Thymus (tissue), 11 donors: ENCODE results near the gene CMAS. TPM values are rescaled to one million over a fixed set of nuclear protein-coding genes. Genes with fewer than 3 reads are reported as not detected.
"Not testable (repeated sequence)": the region's sequence is repeated elsewhere in the genome, so short reads cannot be mapped to it uniquely, and the experiment has no call there.

ENCODE experiments used
- DNase-seq, 9 donors: peaks; one replicate each; pipeline ENCODE4 v3.0.0-alpha.2; 2013; ENCODE audit warnings: low spot score in 9 of 9, low read depth in 6 of 9, missing footprints in 1 of 9
- H3K27ac ChIP-seq, 2 donors: one replicate each; pipeline ENCODE4 v1.5.1; 2013; ENCODE audit warnings: control low read depth in 1 of 2, low read depth in 1 of 2, low read length in 1 of 2, mild to moderate bottlenecking in 1 of 2, moderate library complexity in 1 of 2
- H3K27me3 ChIP-seq, 2 donors: one replicate each; pipeline ENCODE4 v1.5.1; 2013; ENCODE audit warnings: low read length in 1 of 2; ENCODE audit not compliant: control insufficient read depth in 2 of 2, insufficient read depth in 1 of 2
- H3K36me3 ChIP-seq, 2 donors: one replicate each; pipeline ENCODE4 v1.5.1; 2013; ENCODE audit warnings: low read length in 1 of 2, mild to moderate bottlenecking in 1 of 2, moderate library complexity in 1 of 2; ENCODE audit not compliant: control insufficient read depth in 2 of 2, insufficient read depth in 2 of 2
- H3K4me1 ChIP-seq, 2 donors: one replicate each; pipeline ENCODE4 v1.5.1; 2013; ENCODE audit warnings: low read length in 2 of 2; ENCODE audit not compliant: control insufficient read depth in 2 of 2, insufficient read depth in 2 of 2
- H3K4me3 ChIP-seq, 2 donors: one replicate each; pipeline ENCODE4 v1.5.1; 2013; ENCODE audit warnings: low read length in 2 of 2, control low read depth in 1 of 2, mild to moderate bottlenecking in 1 of 2
- H3K9me3 ChIP-seq, 2 donors: one replicate each; pipeline ENCODE4 v1.5.1; 2013; ENCODE audit warnings: low read length in 1 of 2, mild to moderate bottlenecking in 1 of 2; ENCODE audit not compliant: control insufficient read depth in 2 of 2, insufficient read depth in 1 of 2
- WGBS: extraction: QIAGEN DNeasy Blood & Tissue Kit; methylation state at CpG from one replicate; pipeline ENCODE4 v1.1.7; 2013; 5-methylcytosine and 5-hydroxymethylcytosine counted together
- polyA plus RNA-seq: library from polyadenylated mRNA; stranded (reverse); fragments of 200-250 nt; gene quantifications from one replicate; pipeline ENCODE4 v1.2.3, GENCODE V29; 2013
- total RNA-seq: library from RNA; stranded (reverse); fragments of 120-200 nt; gene quantifications from one replicate; pipeline ENCODE4 v1.2.4, GENCODE V29; 2013
- donor health status: healthy.

Gene CMAS
- total and polyA plus RNA-seq, 2 donors, result 24.8 to 44.7 TPM

- Histone ChIP-seq H3K27ac (no peak overlapping the region), H3K4me3 (no peak overlapping the region), H3K36me3 (no peaks in the 10 kb centered on the region), H3K9me3 (no peaks in the 10 kb centered on the region), H3K27me3 (no peaks in the 10 kb centered on the region), H3K4me1 (no peaks in the 10 kb centered on the region)
- no peak for DNase-seq
These were observed 29.0 kb upstream of the CMAS start for GRCh38 chr12:22016982-22017381.

GRCh38 chr12:22018860-22019259 lies 27.2 kb upstream of the CMAS start:
- WGBS, result 85% methylated on average over 6 of the region's 6 CpGs
- Histone ChIP-seq H3K4me3 (no peak overlapping the region), H3K9me3 (peaks cover 0 to 8% of the 10 kb centered on the region in 2 donors), H3K27ac (no peak overlapping the region), H3K27me3 (no peaks in the 10 kb centered on the region), H3K36me3 (no peaks in the 10 kb centered on the region), H3K4me1 (no peaks in the 10 kb centered on the region)
- no peak for DNase-seq

DNA sequence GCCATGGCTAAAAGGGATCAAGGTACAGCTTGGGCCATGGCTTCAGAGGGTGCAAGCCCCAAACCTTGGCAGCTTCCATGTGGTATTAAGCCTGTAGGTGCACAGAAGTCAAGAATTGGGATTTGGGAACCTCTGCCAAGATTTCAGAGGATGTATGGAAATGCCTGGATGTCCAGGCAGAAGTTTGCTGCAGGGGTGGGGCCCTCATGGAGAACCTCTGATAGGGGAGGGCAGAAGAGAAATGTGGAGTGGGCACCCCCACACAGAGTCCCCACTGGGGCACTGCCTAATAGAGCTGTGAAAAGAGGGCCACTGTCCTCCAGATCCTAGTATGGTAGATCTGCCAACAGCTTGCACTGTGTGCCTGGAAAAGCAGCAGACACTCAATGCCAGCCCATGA lies 22.5 kb upstream of the CMAS start:
- not testable (repeated sequence) for H3K27me3 ChIP-seq, H3K36me3 ChIP-seq, H3K9me3 ChIP-seq, H3K4me3 ChIP-seq, H3K4me1 ChIP-seq, DNase-seq, H3K27ac ChIP-seq

GRCh38 chr12:22029491-22029890 lies 16.5 kb upstream of the CMAS start:
- Histone ChIP-seq H3K36me3 (no peaks in the 10 kb centered on the region), H3K27me3 (no peaks in the 10 kb centered on the region), H3K27ac (no peak overlapping the region), H3K4me3 (no peak overlapping the region), H3K9me3 (no peaks in the 10 kb centered on the region), H3K4me1 (no peaks in the 10 kb centered on the region)
- no peak for DNase-seq
- 95% methylated on average over 2 of the region's 2 CpGs for WGBS

DNA sequence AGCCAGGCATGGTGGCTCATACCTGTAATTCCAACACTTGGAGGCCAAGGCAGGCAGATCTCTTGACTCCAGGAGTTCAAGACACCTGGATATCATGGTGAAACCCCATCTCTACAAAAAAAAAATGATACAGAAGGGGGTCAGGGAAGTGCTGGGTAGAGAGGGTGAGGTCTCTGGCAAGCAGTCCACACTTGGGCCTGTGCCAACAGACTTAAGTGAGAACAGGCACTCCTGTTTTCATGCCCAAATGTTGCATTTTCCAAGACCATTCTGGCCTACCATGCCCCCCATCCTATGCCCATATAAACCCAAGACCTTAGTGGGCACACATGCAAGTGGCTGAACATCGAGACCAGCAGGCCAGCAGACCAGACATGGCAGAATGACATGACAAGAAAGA lies 16.0 kb upstream of the CMAS start:
- DNase-seq, result no peak
- H3K27me3 ChIP-seq, result no peaks in the 10 kb centered on the region
- no peaks in the 10 kb centered on the region for H3K36me3 ChIP-seq
- 97% methylated on average over 1 of the region's 1 CpG for WGBS
- H3K27ac ChIP-seq, result no peak overlapping the region
- H3K4me3 ChIP-seq, result no peak overlapping the region
- H3K9me3 ChIP-seq, result no peaks in the 10 kb centered on the region
- no peaks in the 10 kb centered on the region for H3K4me1 ChIP-seq

DNA sequence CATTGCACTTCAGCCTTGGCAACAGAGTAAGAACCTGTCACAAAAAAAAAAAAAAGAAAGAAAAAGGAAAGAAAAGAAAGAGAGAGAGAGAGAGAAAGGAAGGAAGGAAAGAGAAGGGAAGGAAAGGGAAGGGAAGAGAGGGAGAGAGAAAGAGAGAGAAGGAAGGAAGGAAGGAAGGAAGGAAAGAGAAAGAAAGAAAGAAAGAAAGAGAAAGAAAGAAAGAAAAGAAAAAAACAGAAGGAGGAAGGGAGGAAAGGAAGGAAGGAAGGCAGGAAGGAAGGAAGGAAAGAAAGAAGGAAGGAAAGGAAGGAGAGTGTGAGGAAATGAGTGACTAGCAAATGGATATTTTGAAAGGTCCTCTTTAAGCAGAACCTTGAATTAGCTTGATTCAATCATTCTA lies 13.3 kb upstream of the CMAS start:
- no peaks in the 10 kb centered on the region for H3K9me3 ChIP-seq
- no peaks in the 10 kb centered on the region for H3K4me1 ChIP-seq
- no peak for DNase-seq
- H3K36me3 ChIP-seq, result no peaks in the 10 kb centered on the region
- H3K4me3 ChIP-seq, result no peak overlapping the region
- no peaks in the 10 kb centered on the region for H3K27me3 ChIP-seq
- H3K27ac ChIP-seq, result no peak overlapping the region

DNA sequence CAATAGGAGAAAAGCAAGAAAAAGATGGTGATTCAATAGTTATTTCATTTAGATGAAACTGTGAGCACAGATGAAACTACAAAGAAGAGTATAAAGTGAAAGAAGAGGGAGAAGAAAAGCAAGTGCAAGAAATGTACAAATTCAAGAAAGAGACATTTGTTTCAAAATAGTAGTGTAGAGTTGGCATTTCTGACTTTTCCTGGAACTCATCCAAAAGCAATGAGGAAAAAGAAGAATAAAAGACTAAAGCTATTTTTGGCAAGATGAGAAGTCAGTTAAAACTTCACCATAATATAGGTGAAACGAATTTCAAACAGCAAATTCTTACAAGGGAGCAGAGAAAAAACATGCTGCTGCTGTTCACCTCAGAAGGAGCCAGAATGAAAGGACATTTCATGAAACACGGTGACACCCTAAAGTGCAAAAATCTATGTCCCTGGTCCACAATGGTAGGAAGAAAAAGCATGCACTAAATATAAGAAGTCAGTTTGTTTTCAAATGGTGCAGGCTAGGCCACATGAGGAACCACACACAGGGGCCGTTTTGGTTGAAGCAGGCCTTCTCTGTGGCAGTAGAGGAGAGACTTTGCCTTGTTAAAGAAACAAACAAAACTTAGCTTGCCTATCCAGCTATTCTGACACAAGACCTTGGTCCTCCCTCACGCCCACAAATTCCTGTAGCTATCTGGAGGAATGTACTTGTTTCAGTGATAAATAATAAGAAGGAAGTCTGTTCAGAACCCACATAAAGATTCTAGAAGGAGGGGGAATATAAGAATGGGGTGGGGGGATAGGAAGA lies 11.1 kb upstream of the CMAS start:
- DNase-seq, result no peak
- H3K4me1 ChIP-seq, result no peaks in the 10 kb centered on the region
- H3K27ac ChIP-seq, result no peak overlapping the region
- H3K9me3 ChIP-seq, result no peaks in the 10 kb centered on the region
- no peak overlapping the region for H3K4me3 ChIP-seq
- WGBS, result 44% methylated on average over 4 of the region's 4 CpGs
- no peaks in the 10 kb centered on the region for H3K27me3 ChIP-seq
- H3K36me3 ChIP-seq, result no peaks in the 10 kb centered on the region

DNA sequence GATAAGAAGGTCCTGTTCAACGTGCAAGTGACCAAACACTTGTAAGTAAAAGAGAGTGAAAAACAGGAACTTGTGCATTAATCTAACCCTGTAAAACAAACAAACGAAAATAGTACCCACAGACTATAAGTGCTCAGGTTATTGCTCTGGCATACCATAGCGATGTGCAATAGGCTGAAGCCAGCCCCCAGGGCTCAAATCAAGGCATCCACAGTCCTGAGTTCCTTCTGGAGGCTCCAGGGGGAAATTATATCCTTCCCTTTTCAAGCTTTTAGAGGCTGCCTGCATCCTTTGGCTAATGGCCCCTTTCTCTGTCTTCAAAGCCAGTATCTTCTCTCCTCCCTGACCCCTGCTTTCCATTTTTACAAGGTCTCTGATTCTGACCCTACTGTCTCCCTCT lies 8.1 kb upstream of the CMAS start:
- H3K27me3 ChIP-seq, result no peaks in the 10 kb centered on the region
- H3K4me3 ChIP-seq, result no peak overlapping the region
- H3K36me3 ChIP-seq, result no peaks in the 10 kb centered on the region
- no peaks in the 10 kb centered on the region for H3K4me1 ChIP-seq
- no peaks in the 10 kb centered on the region for H3K9me3 ChIP-seq
- no peak overlapping the region for H3K27ac ChIP-seq
- no peak for DNase-seq
- WGBS, result 74% methylated on average over 3 of the region's 3 CpGs

- Histone ChIP-seq H3K36me3 (no peaks in the 10 kb centered on the region), H3K27me3 (no peaks in the 10 kb centered on the region), H3K4me1 (no peaks in the 10 kb centered on the region), H3K27ac (no peak overlapping the region), H3K9me3 (no peaks in the 10 kb centered on the region), H3K4me3 (no peak overlapping the region)
- no peak for DNase-seq
These were observed 7.3 kb upstream of the CMAS start for GRCh38 chr12:22038734-22039133.

GRCh38 chr12:22039361-22039760 lies 6.7 kb upstream of the CMAS start:
- WGBS, result 69% methylated on average over 4 of the region's 4 CpGs
- H3K9me3 ChIP-seq, result no peaks in the 10 kb centered on the region

More at GRCh38 chr12:22039361-22039760, 6.7 kb upstream of the CMAS start:
- H3K36me3 ChIP-seq, result no peaks in the 10 kb centered on the region
- H3K27ac ChIP-seq, result no peak overlapping the region
- DNase-seq, result no peak
- no peak overlapping the region for H3K4me3 ChIP-seq
- H3K4me1 ChIP-seq, result no peaks in the 10 kb centered on the region
- H3K27me3 ChIP-seq, result no peaks in the 10 kb centered on the region
